Measurements from ENCODE around the gene FXYD1. TPM values are rescaled to one million over a fixed set of nuclear protein-coding genes. Genes with fewer than 3 reads are reported as not detected.

Gene FXYD1
- total RNA-seq, 1 experiment from 2014 or later: not detected

- no peak overlapping the region for H3K4me3 ChIP-seq (ENCODE audit: low read depth, low read length, poor library complexity, severe bottlenecking)
- H3K27me3 ChIP-seq (replicated peaks; ENCODE audit: insufficient read depth, low read depth, low read length, poor library complexity): no peaks in the 10 kb centered on the region
- CTCF ChIA-PET: interaction anchor here (0.5 to 1.2 kb wide), 2 partner anchors 18 to 21 kb away, joined by 5 to 7 read pairs; no protein-coding TSS in a partner anchor
- intact Hi-C loops (cut with micrococcal nuclease; ENCODE audit: unreplicated experiment): loop anchor here (2.0 kb wide), 1 partner anchor 69 kb away; no protein-coding TSS in a partner anchor
- no peak overlapping the region for H3K27ac ChIP-seq (ENCODE audit: low read depth, low read length, poor library complexity, severe bottlenecking)
- peak; percentile 72 for DNase-seq (ENCODE audit: low spot score)
- BruUV-seq (replicated peaks): no TSS peak
- H3K9me3 ChIP-seq (ENCODE audit: low read depth, low read length, poor library complexity, severe bottlenecking): no peaks in the 10 kb centered on the region
- H3K4me1 ChIP-seq (ENCODE audit: insufficient read depth, low read length, poor library complexity, severe bottlenecking): no peaks in the 10 kb centered on the region
- H3K36me3 ChIP-seq (ENCODE audit: insufficient read depth, low read length, poor library complexity, severe bottlenecking): no peaks in the 10 kb centered on the region
- POLR2A ChIA-PET (ENCODE audit: low non-redundant PET): interaction anchor here (0.7 kb wide), 1 partner anchor 368 kb away, joined by 3 read pairs; no protein-coding TSS in a partner anchor
- no peak for TF ChIP-seq EZH2 (IDR thresholded peaks at IDR 0.05; ENCODE audit: borderline replicate concordance, low read depth, low read length, poor library complexity, severe bottlenecking)
- TF ChIP-seq CTCF (conservative IDR thresholded peaks at IDR 0.05; ENCODE audit: low read depth, low read length): peak; percentile 83
Observed at GRCh38 chr19:35135389-35135909, 3.2 kb upstream of the FXYD1 start.

- intact Hi-C loops (cut with micrococcal nuclease; ENCODE audit: unreplicated experiment): no loop called here
- no peak for DNase-seq (ENCODE audit: low spot score)
- H3K27ac ChIP-seq (ENCODE audit: low read depth, low read length, poor library complexity, severe bottlenecking): no peak overlapping the region
- H3K4me1 ChIP-seq (ENCODE audit: insufficient read depth, low read length, poor library complexity, severe bottlenecking): no peaks in the 10 kb centered on the region
- no TSS peak for BruUV-seq (replicated peaks)
- ChIA-PET CTCF (interaction anchor here (1.2 kb wide), 1 partner anchor 21 kb away, joined by 5 read pairs; no protein-coding TSS in a partner anchor), POLR2A (ENCODE audit: low non-redundant PET) (interaction anchor here (0.7 kb wide), 1 partner anchor 369 kb away, joined by 3 read pairs; no protein-coding TSS in a partner anchor)
- H3K36me3 ChIP-seq (ENCODE audit: insufficient read depth, low read length, poor library complexity, severe bottlenecking): no peaks in the 10 kb centered on the region
- no peaks in the 10 kb centered on the region for H3K9me3 ChIP-seq (ENCODE audit: low read depth, low read length, poor library complexity, severe bottlenecking)
- no peak overlapping the region for H3K4me3 ChIP-seq (ENCODE audit: low read depth, low read length, poor library complexity, severe bottlenecking)
- TF ChIP-seq EZH2 (IDR thresholded peaks at IDR 0.05; ENCODE audit: borderline replicate concordance, low read depth, low read length, poor library complexity, severe bottlenecking) (no peak), CTCF (conservative IDR thresholded peaks at IDR 0.05; ENCODE audit: low read depth, low read length) (no peak)
- H3K27me3 ChIP-seq (replicated peaks; ENCODE audit: insufficient read depth, low read depth, low read length, poor library complexity): no peaks in the 10 kb centered on the region
Observed at GRCh38 chr19:35136231-35136630, 2.4 kb upstream of the FXYD1 start.

GRCh38 chr19:35136977-35137702 is 1.5 kb upstream of the FXYD1 start:
- Histone ChIP-seq H3K27ac (ENCODE audit: low read depth, low read length, poor library complexity, severe bottlenecking) (no peak overlapping the region), H3K4me3 (ENCODE audit: low read depth, low read length, poor library complexity, severe bottlenecking) (no peak overlapping the region), H3K9me3 (ENCODE audit: low read depth, low read length, poor library complexity, severe bottlenecking) (no peaks in the 10 kb centered on the region), H3K36me3 (ENCODE audit: insufficient read depth, low read length, poor library complexity, severe bottlenecking) (no peaks in the 10 kb centered on the region), H3K4me1 (ENCODE audit: insufficient read depth, low read length, poor library complexity, severe bottlenecking) (peaks cover 9% of the 10 kb centered on the region), H3K27me3 (replicated peaks; ENCODE audit: insufficient read depth, low read depth, low read length, poor library complexity) (no peaks in the 10 kb centered on the region)
- DNase-seq (ENCODE audit: low spot score): no peak
- ChIA-PET POLR2A (ENCODE audit: low non-redundant PET) (no interaction called here), CTCF (no interaction called here)
- no TSS peak for BruUV-seq (replicated peaks)
- intact Hi-C loops (cut with micrococcal nuclease; ENCODE audit: unreplicated experiment): no loop called here
- TF ChIP-seq EZH2 (IDR thresholded peaks at IDR 0.05; ENCODE audit: borderline replicate concordance, low read depth, low read length, poor library complexity, severe bottlenecking): no peak
- no peak for TF ChIP-seq CTCF (conservative IDR thresholded peaks at IDR 0.05; ENCODE audit: low read depth, low read length)

Measured in A673 (cell line).